PC-3 (cell line): ENCODE measurements around the gene FOXN3. TPM values are rescaled to one million over a fixed set of nuclear protein-coding genes. Genes with fewer than 3 reads are reported as not detected.

Experiments
- ATAC-seq: fragments of 200-7000 bp; cut with Tn5 transposase; 2 replicates; pipeline ENCODE4 v1.9.1; 2020; ENCODE audit warnings: mild to moderate bottlenecking, moderate library complexity
- BruUV-seq: library from RNA; stranded (reverse); fragments of 400-500 nt; replicated peaks from 2 replicates; lab custom pipeline; 2021; lab: Mats Ljungman, UMichigan
- CTCF ChIA-PET: fragments of 300-600 bp; sonication (Branson Sonifier 250); formaldehyde crosslinking; loops from one replicate; lab custom pipeline; 2022; ENCODE audit warnings: antibody characterized with exemption; lab: Charles Lee
- POLR2A ChIA-PET: fragments of 300-600 bp; sonication (Branson Sonifier 250); formaldehyde crosslinking; loops from one replicate; lab custom pipeline; 2022; ENCODE audit warnings: antibody characterized with exemption; ENCODE audit not compliant: unreplicated experiment; lab: Charles Lee
- DNase-seq: peaks from one replicate; pipeline ENCODE4 v3.0.0-alpha.2; 2015
- H2AFZ ChIP-seq: fragments of 300-600 bp; sonication (generic); 2 replicates; pipeline ENCODE4 v1.6.0; 2016; ENCODE audit warnings: antibody characterized with exemption, low read length
- H3F3A ChIP-seq: fragments of 300-600 bp; sonication (generic); one replicate; pipeline ENCODE4 v1.6.0; 2017; ENCODE audit warnings: antibody characterized with exemption, low read length, control low read depth, mild to moderate bottlenecking; ENCODE audit not compliant: unreplicated experiment
- H3K27ac ChIP-seq: fragments of 300-600 bp; sonication (generic); 2 replicates; pipeline ENCODE4 v1.5.1; 2016; ENCODE audit warnings: mild to moderate bottlenecking, low read length
- H3K27me3 ChIP-seq: fragments of 300-600 bp; sonication (generic); 2 replicates; pipeline ENCODE4 v1.6.1; 2016; ENCODE audit warnings: low read length, mixed read lengths
- H3K36me3 ChIP-seq: fragments of 300-600 bp; sonication (generic); 2 replicates; pipeline ENCODE4 v1.6.1; 2016; ENCODE audit warnings: low read depth, mixed run types, low read length, mixed read lengths
- H3K4me1 ChIP-seq: fragments of 300-600 bp; sonication (generic); 2 replicates; pipeline ENCODE4 v1.5.1; 2016; ENCODE audit warnings: low read length; ENCODE audit not compliant: insufficient read depth
- H3K4me2 ChIP-seq: fragments of 300-600 bp; sonication (generic); 2 replicates; pipeline ENCODE4 v1.6.0; 2016; ENCODE audit warnings: low read length
- H3K4me3 ChIP-seq: fragments of 300-600 bp; sonication (generic); 2 replicates; pipeline ENCODE4 v1.5.1; 2016; ENCODE audit warnings: mild to moderate bottlenecking, low read length, mixed read lengths
- H3K79me2 ChIP-seq: fragments of 300-600 bp; sonication (generic); 2 replicates; pipeline ENCODE4 v1.6.1; 2017; ENCODE audit warnings: low read length, mixed read lengths
- H3K9ac ChIP-seq: fragments of 300-600 bp; sonication (generic); 2 replicates; pipeline ENCODE4 v1.6.0; 2016; ENCODE audit warnings: mild to moderate bottlenecking, low read length
- H3K9me2 ChIP-seq: fragments of 300-600 bp; sonication (generic); replicated peaks from 2 replicates; pipeline ENCODE4 v1.6.1; 2016; ENCODE audit warnings: mixed run types, low read length, mixed read lengths
- H3K9me3 ChIP-seq: fragments of 300-600 bp; sonication (generic); 2 replicates; pipeline ENCODE4 v1.6.1; 2016; ENCODE audit warnings: low read length, mixed read lengths
- H4K20me1 ChIP-seq: fragments of 300-600 bp; sonication (generic); 2 replicates; pipeline ENCODE4 v1.6.1; 2016; ENCODE audit warnings: low read length, mixed read lengths
- CTCF ChIP-seq: fragments of 300-600 bp; sonication (generic); conservative IDR thresholded peaks from 2 replicates; pipeline ENCODE4 v1.5.1; 2017; ENCODE audit warnings: antibody characterized with exemption, low read depth, mild to moderate bottlenecking, low read length
- EZH2 ChIP-seq: fragments of 300-600 bp; sonication (generic); IDR thresholded peaks from one replicate; pipeline ENCODE4 v1.6.1; 2017; ENCODE audit warnings: antibody characterized with exemption, mild to moderate bottlenecking, low read length; ENCODE audit not compliant: unreplicated experiment
- EZH2phosphoT487 ChIP-seq: fragments of 300-600 bp; sonication (generic); IDR thresholded peaks from 2 replicates; pipeline ENCODE4 v1.6.1; 2018; ENCODE audit warnings: mild to moderate bottlenecking, antibody characterized with exemption, low read length, borderline replicate concordance
- intact Hi-C: fragments of 100-400 bp; cut with micrococcal nuclease; formaldehyde crosslinking; loops from 2 replicates; pipeline ENCODE4 v1.9.0; 2023
- total RNA-seq: library from RNA; depleted of rRNA; stranded (reverse); fragments of >200 nt; gene quantifications from 2 replicates; pipeline ENCODE4 v1.2.3, GENCODE V29; 2014

Gene FOXN3
- total RNA-seq, 1 experiment from 2014 or later, result 13.3 TPM

GRCh38 chr14:89231426-89232113, 185.5 kb downstream of the FOXN3 start:
- H3K36me3 ChIP-seq, result no peaks in the 10 kb centered on the region
- no peaks in the 10 kb centered on the region for H3K9me2 ChIP-seq
- H4K20me1 ChIP-seq, result no peaks in the 10 kb centered on the region
- ChIA-PET CTCF (no interaction called here), POLR2A (interaction anchor here (0.6 kb wide), 1 partner anchor 57 kb away, joined by 3 read pairs; no protein-coding TSS in a partner anchor)
- H3F3A ChIP-seq, result no peaks in the 10 kb centered on the region
- no peak for ATAC-seq
- TF ChIP-seq EZH2phosphoT487 (no peak), EZH2 (no peak), CTCF (no peak)
- H3K27me3 ChIP-seq, result no peaks in the 10 kb centered on the region
- H3K79me2 ChIP-seq, result no peaks in the 10 kb centered on the region
- no peak overlapping the region for H3K4me2 ChIP-seq
- no TSS peak for BruUV-seq
- H3K9me3 ChIP-seq, result no peaks in the 10 kb centered on the region
- no peak overlapping the region for H3K4me3 ChIP-seq
- H2AFZ ChIP-seq, result no peak overlapping the region
- no peak overlapping the region for H3K27ac ChIP-seq
- no peak overlapping the region for H3K9ac ChIP-seq
- DNase-seq, result no peak
- intact Hi-C loops, result no loop called here
- H3K4me1 ChIP-seq, result no peaks in the 10 kb centered on the region

- no peaks in the 10 kb centered on the region for H3K9me2 ChIP-seq
- no peaks in the 10 kb centered on the region for H3K4me1 ChIP-seq
- no peak overlapping the region for H2AFZ ChIP-seq
- H3K79me2 ChIP-seq, result no peaks in the 10 kb centered on the region
- no peaks in the 10 kb centered on the region for H3F3A ChIP-seq
- no peak overlapping the region for H3K9ac ChIP-seq
- no peak overlapping the region for H3K4me3 ChIP-seq
- no peaks in the 10 kb centered on the region for H3K9me3 ChIP-seq
- no peaks in the 10 kb centered on the region for H3K27me3 ChIP-seq
- H3K36me3 ChIP-seq, result no peaks in the 10 kb centered on the region
- TF ChIP-seq CTCF (no peak), EZH2 (no peak), EZH2phosphoT487 (no peak)
- POLR2A ChIA-PET, result no interaction called here
- ATAC-seq (no peak), DNase-seq (no peak)
- H4K20me1 ChIP-seq, result no peaks in the 10 kb centered on the region
- CTCF ChIA-PET, result interaction anchor here (0.6 kb wide), 1 partner anchor 524 kb away, joined by 5 read pairs; no protein-coding TSS in a partner anchor
- no TSS peak for BruUV-seq
- intact Hi-C loops, result no loop called here
- H3K4me2 ChIP-seq, result no peak overlapping the region
- H3K27ac ChIP-seq, result no peak overlapping the region
Measured at GRCh38 chr14:89228921-89229639, 188.0 kb downstream of the FOXN3 start.

- DNase-seq, result no peak
- Histone ChIP-seq H3K36me3 (no peaks in the 10 kb centered on the region), H4K20me1 (no peaks in the 10 kb centered on the region), H3K79me2 (no peaks in the 10 kb centered on the region), H3K4me3 (no peak overlapping the region), H3K4me2 (no peak overlapping the region), H3K4me1 (no peaks in the 10 kb centered on the region), H3K9ac (no peak overlapping the region), H3F3A (no peaks in the 10 kb centered on the region), H3K9me3 (no peaks in the 10 kb centered on the region), H3K27ac (no peak overlapping the region), H3K27me3 (no peaks in the 10 kb centered on the region), H2AFZ (no peak overlapping the region), H3K9me2 (no peaks in the 10 kb centered on the region)
- ChIA-PET CTCF (no interaction called here), POLR2A (no interaction called here)
- TF ChIP-seq EZH2 (no peak), CTCF (no peak), EZH2phosphoT487 (no peak)
- ATAC-seq, result no peak
- no TSS peak for BruUV-seq
- intact Hi-C loops, result no loop called here
Measured at GRCh38 chr14:89227496-89227836, 189.6 kb downstream of the FOXN3 start.
